Rectal smooth muscle tissue (tissue), 1 donor: ENCODE measurements around the gene DENND2A.

Experiments used
- H3K27ac ChIP-seq: one replicate; pipeline ENCODE4 v1.7.0; 2013; ENCODE audit warnings: low read depth, low read length, inconsistent platforms
- H3K27me3 ChIP-seq: one replicate; pipeline ENCODE4 v1.7.0; 2013; ENCODE audit warnings: low read length; ENCODE audit not compliant: control insufficient read depth, insufficient read depth
- H3K36me3 ChIP-seq: one replicate; pipeline ENCODE4 v1.7.0; 2013; ENCODE audit warnings: low read length; ENCODE audit not compliant: control insufficient read depth, insufficient read depth
- H3K4me1 ChIP-seq: one replicate; pipeline ENCODE4 v1.7.0; 2013; ENCODE audit warnings: low read length; ENCODE audit not compliant: control insufficient read depth, insufficient read depth
- H3K4me3 ChIP-seq: one replicate; pipeline ENCODE4 v1.7.0; 2013; ENCODE audit warnings: low read length
- H3K9ac ChIP-seq: one replicate; pipeline ENCODE4 v1.7.0; 2013; ENCODE audit warnings: low read length

The DENND2A gene

GRCh38 chr7:140600341-140600740, 40.3 kb downstream of the DENND2A start:
- peaks cover 6% of the 10 kb centered on the region for H3K4me1 ChIP-seq
- H3K9ac ChIP-seq, result no peak overlapping the region
- H3K36me3 ChIP-seq, result no peaks in the 10 kb centered on the region
- H3K4me3 ChIP-seq, result no peak overlapping the region
- H3K27ac ChIP-seq, result no peak overlapping the region
- no peaks in the 10 kb centered on the region for H3K27me3 ChIP-seq

GRCh38 chr7:140597428-140597949, 43.1 kb downstream of the DENND2A start:
- Histone ChIP-seq H3K36me3 (no peaks in the 10 kb centered on the region), H3K27ac (no peak overlapping the region), H3K27me3 (no peaks in the 10 kb centered on the region), H3K4me1 (peaks cover 3% of the 10 kb centered on the region), H3K4me3 (no peak overlapping the region), H3K9ac (no peak overlapping the region)

GRCh38 chr7:140596519-140597427, 43.8 kb downstream of the DENND2A start:
- no peak overlapping the region for H3K9ac ChIP-seq
- peaks cover 3% of the 10 kb centered on the region for H3K4me1 ChIP-seq
- H3K36me3 ChIP-seq, result no peaks in the 10 kb centered on the region
- no peak overlapping the region for H3K4me3 ChIP-seq
- H3K27ac ChIP-seq, result no peak overlapping the region
- H3K27me3 ChIP-seq, result no peaks in the 10 kb centered on the region

- Histone ChIP-seq H3K9ac (no peak overlapping the region), H3K36me3 (no peaks in the 10 kb centered on the region), H3K27me3 (no peaks in the 10 kb centered on the region), H3K4me3 (no peak overlapping the region), H3K4me1 (peaks cover 3% of the 10 kb centered on the region), H3K27ac (no peak overlapping the region)
Measured at GRCh38 chr7:140595468-140596092, 45.0 kb downstream of the DENND2A start.

- Histone ChIP-seq H3K9ac (no peak overlapping the region), H3K27me3 (no peaks in the 10 kb centered on the region), H3K27ac (no peak overlapping the region), H3K4me1 (peaks cover 3% of the 10 kb centered on the region), H3K4me3 (no peak overlapping the region), H3K36me3 (no peaks in the 10 kb centered on the region)
Measured at GRCh38 chr7:140594131-140594691, 46.4 kb downstream of the DENND2A start.

GRCh38 chr7:140593672-140593982, 47.0 kb downstream of the DENND2A start:
- Histone ChIP-seq H3K4me1 (peaks cover 3% of the 10 kb centered on the region), H3K27me3 (no peaks in the 10 kb centered on the region), H3K27ac (no peak overlapping the region), H3K36me3 (no peaks in the 10 kb centered on the region), H3K4me3 (no peak overlapping the region), H3K9ac (no peak overlapping the region)

GRCh38 chr7:140592964-140593671, 47.5 kb downstream of the DENND2A start:
- Histone ChIP-seq H3K4me3 (no peak overlapping the region), H3K27me3 (no peaks in the 10 kb centered on the region), H3K9ac (no peak overlapping the region), H3K4me1 (peaks cover 3% of the 10 kb centered on the region), H3K27ac (no peak overlapping the region), H3K36me3 (no peaks in the 10 kb centered on the region)

GRCh38 chr7:140591180-140591902, 49.3 kb downstream of the DENND2A start:
- H3K27me3 ChIP-seq, result no peaks in the 10 kb centered on the region
- no peak overlapping the region for H3K27ac ChIP-seq
- H3K9ac ChIP-seq, result no peak overlapping the region
- peaks cover 2% of the 10 kb centered on the region for H3K36me3 ChIP-seq
- H3K4me3 ChIP-seq, result no peak overlapping the region
- peaks cover 3% of the 10 kb centered on the region for H3K4me1 ChIP-seq

- H3K4me1 ChIP-seq, result no peaks in the 10 kb centered on the region
- no peaks in the 10 kb centered on the region for H3K27me3 ChIP-seq
- peaks cover 5% of the 10 kb centered on the region for H3K36me3 ChIP-seq
- no peak overlapping the region for H3K9ac ChIP-seq
- H3K4me3 ChIP-seq, result no peak overlapping the region
- no peak overlapping the region for H3K27ac ChIP-seq
Measured at GRCh38 chr7:140587243-140587642, 53.4 kb downstream of the DENND2A start.

- no peaks in the 10 kb centered on the region for H3K27me3 ChIP-seq
- H3K36me3 ChIP-seq, result peaks cover 5% of the 10 kb centered on the region
- no peak overlapping the region for H3K4me3 ChIP-seq
- H3K4me1 ChIP-seq, result no peaks in the 10 kb centered on the region
- H3K9ac ChIP-seq, result no peak overlapping the region
- no peak overlapping the region for H3K27ac ChIP-seq
Measured at GRCh38 chr7:140586516-140586915, 54.1 kb downstream of the DENND2A start.

GRCh38 chr7:140585333-140585732, 55.3 kb downstream of the DENND2A start:
- no peaks in the 10 kb centered on the region for H3K4me1 ChIP-seq
- H3K9ac ChIP-seq, result no peak overlapping the region
- no peaks in the 10 kb centered on the region for H3K27me3 ChIP-seq
- H3K27ac ChIP-seq, result no peak overlapping the region
- H3K36me3 ChIP-seq, result peaks cover 5% of the 10 kb centered on the region
- H3K4me3 ChIP-seq, result no peak overlapping the region
